HG03457 (cell line): ENCODE data around the gene PNO1.
"Not testable (repeated sequence)": the region's sequence is repeated elsewhere in the genome, so short reads cannot be mapped to it uniquely, and the experiment has no call there.

ENCODE experiments used
- ATAC-seq: cut with Tn5 transposase; IDR thresholded peaks from one replicate; pipeline ENCODE4 v1.9.1; 2021; ENCODE audit warnings: moderate number of reproducible peaks; ENCODE audit not compliant: unreplicated experiment

PNO1 gene

GRCh38 chr2:68156419-68156818 lies 1.3 kb upstream of the PNO1 start:
- ATAC-seq = no peak

GRCh38 chr2:68157002-68157401 lies 686 bp upstream of the PNO1 start:
- ATAC-seq = peak; percentile 30

GRCh38 chr2:68158134-68158447 lies 403 bp downstream of the PNO1 start:
- peak; percentile 29 for ATAC-seq

GRCh38 chr2:68163641-68164040 lies 6.0 kb downstream of the PNO1 start:
- no peak for ATAC-seq

GRCh38 chr2:68167186-68167585 lies 9.5 kb downstream of the PNO1 start:
- no peak for ATAC-seq

- ATAC-seq = no peak
Measured at GRCh38 chr2:68169308-68169707, 11.6 kb downstream of the PNO1 start.

- no peak for ATAC-seq
Measured at GRCh38 chr2:68171146-68171545, 13.5 kb downstream of the PNO1 start.

- ATAC-seq = no peak
Measured at GRCh38 chr2:68171684-68172083, 14.0 kb downstream of the PNO1 start.

GRCh38 chr2:68172521-68172920 lies 14.8 kb downstream of the PNO1 start:
- no peak for ATAC-seq

- no peak for ATAC-seq
Measured at GRCh38 chr2:68172990-68173700, 15.5 kb downstream of the PNO1 start.

- not testable (repeated sequence) for ATAC-seq
Measured at GRCh38 chr2:68175210-68175609, 17.5 kb downstream of the PNO1 start.

- ATAC-seq = no peak
Measured at GRCh38 chr2:68176657-68177056, 19.0 kb downstream of the PNO1 start.

- no peak for ATAC-seq
Measured at GRCh38 chr2:68177541-68177940, 19.9 kb downstream of the PNO1 start.

- ATAC-seq = no peak
Measured at GRCh38 chr2:68178432-68178831, 20.7 kb downstream of the PNO1 start.

- no peak for ATAC-seq
Measured at GRCh38 chr2:68178954-68179627, 21.4 kb downstream of the PNO1 start.

- no peak for ATAC-seq
Measured at GRCh38 chr2:68182902-68183301, 25.2 kb downstream of the PNO1 start.

GRCh38 chr2:68185541-68186164 lies 28.0 kb downstream of the PNO1 start:
- no peak for ATAC-seq

GRCh38 chr2:68187329-68187728 lies 29.6 kb downstream of the PNO1 start:
- no peak for ATAC-seq

GRCh38 chr2:68188831-68189230 lies 31.1 kb downstream of the PNO1 start:
- ATAC-seq = no peak

- ATAC-seq = no peak
Measured at GRCh38 chr2:68189991-68190784, 32.5 kb downstream of the PNO1 start.

GRCh38 chr2:68190991-68191731 lies 33.5 kb downstream of the PNO1 start:
- no peak for ATAC-seq
